Measurements from ENCODE around the gene ZNF665.
"Not testable (repeated sequence)": the region's sequence is repeated elsewhere in the genome, so short reads cannot be mapped to it uniquely, and the experiment has no call there.

GRCh38 chr19:53211554-53211953, 18.4 kb upstream of the ZNF665 start:
- not testable (repeated sequence) for TF ChIP-seq RFX5 (IDR thresholded peaks at IDR 0.05); MAX (IDR thresholded peaks at IDR 0.05); CEBPB (IDR thresholded peaks at IDR 0.05); CTCF (IDR thresholded peaks at IDR 0.05); USF2 (IDR thresholded peaks at IDR 0.05); POLR2A (IDR thresholded peaks at IDR 0.05; ENCODE audit: low read length); JUN (IDR thresholded peaks at IDR 0.05); REST (IDR thresholded peaks at IDR 0.05); HDAC2 (IDR thresholded peaks at IDR 0.05); EP300 (IDR thresholded peaks at IDR 0.05); CHD4 (IDR thresholded peaks at IDR 0.05; ENCODE audit: borderline replicate concordance); FOSL2 (IDR thresholded peaks at IDR 0.05); FOSL2 (CRISPR knock-in tag; IDR thresholded peaks at IDR 0.05)

Measured in A549 (cell line).